ENCODE results near the gene UST.

The UST gene

DNA sequence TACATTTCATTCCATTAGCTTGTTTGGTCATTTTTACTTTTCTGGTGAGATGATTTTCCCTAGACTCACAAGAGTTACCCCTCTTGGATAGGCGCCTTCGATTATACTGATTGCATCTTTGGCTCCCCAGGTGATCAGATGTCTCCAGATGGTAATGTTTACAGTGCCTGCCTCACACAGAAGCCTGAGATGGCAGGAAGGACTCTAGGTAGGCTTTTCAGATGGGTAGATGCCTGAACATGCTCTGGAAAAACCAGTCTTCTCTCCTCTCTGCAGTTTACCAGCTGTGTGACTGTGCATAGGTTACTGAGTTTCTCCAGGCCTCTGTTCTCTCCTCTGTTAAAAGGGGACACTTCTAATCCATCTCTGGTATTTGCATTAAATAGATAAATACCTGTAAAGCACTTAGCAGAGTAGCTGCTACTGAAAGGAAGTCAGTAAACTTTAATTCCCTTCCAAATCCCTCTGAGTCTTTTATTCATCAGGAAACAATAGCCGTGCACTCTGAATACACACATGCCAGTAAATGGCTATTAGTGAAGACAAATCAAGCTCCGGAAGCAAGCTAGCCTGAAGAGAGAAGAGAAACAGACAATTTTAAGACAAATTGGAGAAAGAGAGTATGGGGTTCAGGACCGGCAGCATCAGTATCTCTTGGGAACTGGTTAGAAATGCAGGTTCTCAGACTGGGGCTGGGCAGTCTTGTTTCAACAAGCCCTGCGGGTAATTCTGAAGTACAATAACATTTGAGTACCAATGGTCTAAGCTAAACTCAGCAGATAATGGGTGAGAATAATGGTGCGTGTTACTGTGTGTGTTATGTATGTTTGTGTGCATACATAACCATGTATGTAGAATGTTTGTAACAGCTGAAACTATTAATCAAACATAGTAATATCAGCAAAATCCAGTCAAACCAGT lies 139.4 kb downstream of the UST start:
- TF ChIP-seq, protein P1, sequence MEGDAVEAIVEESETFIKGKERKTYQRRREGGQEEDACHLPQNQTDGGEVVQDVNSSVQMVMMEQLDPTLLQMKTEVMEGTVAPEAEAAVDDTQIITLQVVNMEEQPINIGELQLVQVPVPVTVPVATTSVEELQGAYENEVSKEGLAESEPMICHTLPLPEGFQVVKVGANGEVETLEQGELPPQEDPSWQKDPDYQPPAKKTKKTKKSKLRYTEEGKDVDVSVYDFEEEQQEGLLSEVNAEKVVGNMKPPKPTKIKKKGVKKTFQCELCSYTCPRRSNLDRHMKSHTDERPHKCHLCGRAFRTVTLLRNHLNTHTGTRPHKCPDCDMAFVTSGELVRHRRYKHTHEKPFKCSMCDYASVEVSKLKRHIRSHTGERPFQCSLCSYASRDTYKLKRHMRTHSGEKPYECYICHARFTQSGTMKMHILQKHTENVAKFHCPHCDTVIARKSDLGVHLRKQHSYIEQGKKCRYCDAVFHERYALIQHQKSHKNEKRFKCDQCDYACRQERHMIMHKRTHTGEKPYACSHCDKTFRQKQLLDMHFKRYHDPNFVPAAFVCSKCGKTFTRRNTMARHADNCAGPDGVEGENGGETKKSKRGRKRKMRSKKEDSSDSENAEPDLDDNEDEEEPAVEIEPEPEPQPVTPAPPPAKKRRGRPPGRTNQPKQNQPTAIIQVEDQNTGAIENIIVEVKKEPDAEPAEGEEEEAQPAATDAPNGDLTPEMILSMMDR (IDR thresholded peaks at IDR 0.05; ENCODE audit: control extremely low read depth, extremely low read depth, low read depth, missing control alignments), result no peak
- CTCF ChIA-PET, result interaction anchor here (1.0 to 1.6 kb wide), 4 partner anchors 12 to 308 kb away, joined by 3 to 8 read pairs (median 5); no protein-coding TSS in a partner anchor
- POLR2A ChIA-PET, result no interaction called here
- no peak for DNase-seq (ENCODE audit: extremely low spot score)

DNA sequence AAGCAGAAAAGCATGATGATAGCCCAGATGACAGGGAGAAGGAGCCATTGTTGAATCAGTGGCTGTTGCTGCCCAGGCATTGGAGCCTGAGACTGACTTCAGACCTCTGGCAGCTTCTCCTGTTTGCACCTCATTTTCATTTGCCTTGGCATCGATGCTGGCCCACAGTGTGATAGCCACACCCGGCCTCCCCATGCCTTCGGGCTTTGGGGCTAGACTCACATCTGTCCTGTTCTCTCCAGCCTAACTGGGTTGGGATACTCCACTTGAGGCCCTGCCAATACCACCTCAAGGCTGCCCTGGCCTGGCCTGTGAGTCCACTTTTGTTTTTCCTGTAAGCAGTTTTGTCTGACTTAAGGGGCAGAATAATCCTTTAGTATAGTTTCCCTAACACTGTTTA lies 140.4 kb downstream of the UST start:
- no peak for DNase-seq (ENCODE audit: extremely low spot score)
- ChIA-PET POLR2A (no interaction called here), CTCF (interaction anchor here (1.6 kb wide), 1 partner anchor 11 kb away, joined by 8 read pairs; no protein-coding TSS in a partner anchor)
- TF ChIP-seq, protein P1 (IDR thresholded peaks at IDR 0.05; ENCODE audit: control extremely low read depth, extremely low read depth, low read depth, missing control alignments), result no peak

DNA sequence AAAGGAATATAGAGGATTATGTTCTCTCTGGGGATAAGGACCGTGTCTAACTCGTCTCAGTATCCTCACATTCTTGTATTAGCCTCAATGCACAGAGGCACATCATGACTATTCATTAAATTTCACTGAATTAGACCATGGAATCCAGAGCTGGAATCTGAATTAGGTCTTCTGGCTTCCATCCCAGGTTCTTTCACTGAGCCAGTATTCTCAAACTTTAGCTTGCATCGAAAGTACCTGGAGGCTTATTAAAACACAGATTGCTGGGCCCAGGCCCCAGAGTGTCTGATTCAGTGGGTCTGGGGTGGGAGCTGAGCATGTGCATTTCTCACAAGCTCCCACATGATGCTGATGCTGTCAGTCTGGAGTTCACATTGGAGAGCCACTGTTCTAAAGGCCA lies 142.0 kb downstream of the UST start:
- no peak for DNase-seq (ENCODE audit: extremely low spot score)
- CTCF ChIA-PET, result no interaction called here
- TF ChIP-seq, protein P1 (IDR thresholded peaks at IDR 0.05; ENCODE audit: control extremely low read depth, extremely low read depth, low read depth, missing control alignments), result no peak
- POLR2A ChIA-PET, result no interaction called here

DNA sequence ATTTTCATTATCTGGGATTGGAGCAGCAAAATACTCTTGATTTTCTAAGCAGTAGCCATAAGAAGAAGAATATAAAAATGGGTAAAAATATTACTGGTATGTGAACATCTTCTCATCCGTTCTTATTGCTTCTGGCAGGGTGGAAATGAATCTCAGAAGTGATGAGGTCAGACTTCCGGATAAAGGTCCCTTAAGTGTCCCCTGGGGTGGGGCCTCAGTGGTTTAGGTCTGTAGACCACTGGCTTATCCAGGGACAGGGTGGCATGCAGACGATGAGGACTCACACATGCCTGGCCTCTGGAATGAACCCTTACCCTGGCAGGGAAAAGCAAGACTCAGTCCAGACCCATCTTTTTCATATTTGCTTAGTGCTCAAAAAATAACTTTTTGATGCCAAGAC lies 143.3 kb downstream of the UST start:
- CTCF ChIA-PET, result no interaction called here
- TF ChIP-seq, protein P1 (IDR thresholded peaks at IDR 0.05; ENCODE audit: control extremely low read depth, extremely low read depth, low read depth, missing control alignments), result no peak
- DNase-seq (ENCODE audit: extremely low spot score), result no peak
- POLR2A ChIA-PET, result no interaction called here

DNA sequence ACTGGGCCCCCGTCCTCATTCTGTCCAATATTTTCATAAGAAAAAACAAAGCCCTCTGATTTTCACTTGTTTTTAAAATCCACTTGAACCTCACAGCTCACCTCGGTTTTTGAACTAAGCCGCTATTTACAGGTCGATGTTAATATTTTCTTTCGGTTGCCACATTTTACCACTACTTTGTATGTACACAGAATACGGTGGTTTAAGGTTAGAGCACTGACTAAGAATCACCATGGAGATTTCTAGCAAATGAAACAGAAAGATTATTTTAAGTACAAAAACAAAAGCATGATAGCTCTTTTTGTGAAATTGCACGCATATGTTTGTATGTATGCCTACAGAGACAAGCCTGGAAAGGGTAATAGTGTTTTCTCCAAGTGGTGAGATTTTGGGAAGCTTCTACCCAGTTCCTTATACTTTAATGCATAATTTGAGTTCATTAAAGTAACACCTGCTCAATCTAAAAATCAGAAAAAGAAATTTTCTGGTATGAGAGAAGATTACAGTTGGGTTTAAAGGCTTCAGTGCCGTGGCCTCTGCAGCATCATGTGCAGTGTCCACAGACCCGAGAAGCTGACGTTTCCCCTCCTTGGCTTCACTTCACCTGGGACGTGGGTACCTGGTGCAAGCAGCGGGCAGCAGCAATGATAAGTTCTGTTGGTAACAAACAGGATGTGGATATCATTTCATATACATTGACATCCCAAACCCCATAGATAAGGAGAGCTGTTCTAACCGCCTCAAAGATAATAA lies 144.0 kb downstream of the UST start:
- TF ChIP-seq, protein P1 (IDR thresholded peaks at IDR 0.05; ENCODE audit: control extremely low read depth, extremely low read depth, low read depth, missing control alignments), result no peak
- no peak for DNase-seq (ENCODE audit: extremely low spot score)
- POLR2A ChIA-PET, result no interaction called here
- CTCF ChIA-PET, result interaction anchor here (1.2 kb wide), 2 partner anchors 12 to 14 kb away, joined by 3 to 4 read pairs; no protein-coding TSS in a partner anchor

DNA sequence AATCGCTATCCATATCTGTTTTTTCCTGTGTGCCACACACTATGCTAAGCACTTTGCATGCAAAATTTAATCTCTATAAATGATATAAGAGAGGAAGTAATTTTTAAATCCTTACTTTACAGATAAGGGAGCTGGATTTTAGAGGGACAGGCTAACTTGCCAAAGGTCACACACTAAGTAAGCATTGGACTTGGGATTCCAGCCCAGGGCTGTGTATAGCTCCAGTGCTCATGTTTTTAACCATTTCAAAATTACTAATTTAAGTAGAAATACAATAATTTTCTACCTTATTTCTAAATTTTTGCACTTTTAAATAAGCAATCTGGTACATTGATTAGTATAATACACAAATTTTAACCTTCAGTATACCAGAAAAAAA lies 144.6 kb downstream of the UST start:
- no peak for DNase-seq (ENCODE audit: extremely low spot score)
- POLR2A ChIA-PET, result no interaction called here
- TF ChIP-seq, protein P1 (IDR thresholded peaks at IDR 0.05; ENCODE audit: control extremely low read depth, extremely low read depth, low read depth, missing control alignments), result no peak
- CTCF ChIA-PET, result interaction anchor here (1.2 kb wide), 2 partner anchors 13 to 14 kb away, joined by 3 to 4 read pairs; no protein-coding TSS in a partner anchor

All from GM10248 (cell line).